ENCODE measurements around the gene EDRF1.

The EDRF1 gene

GRCh38 chr10:125782054-125782453 lies 62.5 kb downstream of the EDRF1 start:
- no peak overlapping the region for H3K4me3 ChIP-seq (ENCODE audit: low read depth, low read length)
- no peak for DNase-seq (ENCODE audit: low read depth)
- TF ChIP-seq POLR2A (IDR thresholded peaks at IDR 0.05; ENCODE audit: extremely low read depth, insufficient read length) (no peak), MYC (IDR thresholded peaks at IDR 0.05; ENCODE audit: low read depth, low read length) (no peak), MAX (IDR thresholded peaks at IDR 0.05; ENCODE audit: low read depth, low read length) (no peak), CTCF (IDR thresholded peaks at IDR 0.05; ENCODE audit: low read depth, low read length) (no peak)

- H3K4me3 ChIP-seq (ENCODE audit: low read depth, low read length) = no peak overlapping the region
- no peak for DNase-seq (ENCODE audit: low read depth)
- TF ChIP-seq POLR2A (IDR thresholded peaks at IDR 0.05; ENCODE audit: extremely low read depth, insufficient read length) = no peak
- TF ChIP-seq MAX (IDR thresholded peaks at IDR 0.05; ENCODE audit: low read depth, low read length) = no peak
- TF ChIP-seq CTCF (IDR thresholded peaks at IDR 0.05; ENCODE audit: low read depth, low read length) = no peak
- TF ChIP-seq MYC (IDR thresholded peaks at IDR 0.05; ENCODE audit: low read depth, low read length) = no peak
Measured at GRCh38 chr10:125782616-125783015, 63.1 kb downstream of the EDRF1 start.

- TF ChIP-seq POLR2A (IDR thresholded peaks at IDR 0.05; ENCODE audit: extremely low read depth, insufficient read length) (no peak), MYC (IDR thresholded peaks at IDR 0.05; ENCODE audit: low read depth, low read length) (no peak), MAX (IDR thresholded peaks at IDR 0.05; ENCODE audit: low read depth, low read length) (no peak), CTCF (IDR thresholded peaks at IDR 0.05; ENCODE audit: low read depth, low read length) (no peak)
- no peak for DNase-seq (ENCODE audit: low read depth)
- no peak overlapping the region for H3K4me3 ChIP-seq (ENCODE audit: low read depth, low read length)
Measured at GRCh38 chr10:125783408-125783807, 63.9 kb downstream of the EDRF1 start.

- no peak for DNase-seq (ENCODE audit: low read depth)
- H3K4me3 ChIP-seq (ENCODE audit: low read depth, low read length) = no peak overlapping the region
- no peak for TF ChIP-seq CTCF (IDR thresholded peaks at IDR 0.05; ENCODE audit: low read depth, low read length)
Measured at GRCh38 chr10:125783957-125784356, 64.4 kb downstream of the EDRF1 start.

- no peak for DNase-seq (ENCODE audit: low read depth)
- no peak overlapping the region for H3K4me3 ChIP-seq (ENCODE audit: low read depth, low read length)
- no peak for TF ChIP-seq MAX (IDR thresholded peaks at IDR 0.05; ENCODE audit: low read depth, low read length)
- TF ChIP-seq MYC (IDR thresholded peaks at IDR 0.05; ENCODE audit: low read depth, low read length) = no peak
- TF ChIP-seq POLR2A (IDR thresholded peaks at IDR 0.05; ENCODE audit: extremely low read depth, insufficient read length) = no peak
- TF ChIP-seq CTCF (IDR thresholded peaks at IDR 0.05; ENCODE audit: low read depth, low read length) = no peak
Measured at GRCh38 chr10:125785791-125786190, 66.3 kb downstream of the EDRF1 start.
